Muscle of leg (tissue), 11 donors: ENCODE data around the gene MTMR12. TPM values are rescaled to one million over a fixed set of nuclear protein-coding genes. Genes with fewer than 3 reads are reported as not detected.
"Not testable (repeated sequence)": the region's sequence is repeated elsewhere in the genome, so short reads cannot be mapped to it uniquely, and the experiment has no call there.

Source experiments
- DNase-seq: peaks from one replicate; pipeline ENCODE4 v3.0.0; 2013
- H3K27ac ChIP-seq: one replicate; pipeline ENCODE4 v1.5.1; 2013; ENCODE audit warnings: mild to moderate bottlenecking, low read length, control low read depth
- H3K27me3 ChIP-seq: one replicate; pipeline ENCODE4 v1.6.1; 2013; ENCODE audit warnings: low read length; ENCODE audit not compliant: control insufficient read depth, insufficient read depth
- H3K36me3 ChIP-seq: one replicate; pipeline ENCODE4 v1.6.1; 2013; ENCODE audit warnings: low read length; ENCODE audit not compliant: control insufficient read depth, insufficient read depth
- H3K4me1 ChIP-seq: one replicate; pipeline ENCODE4 v1.6.1; 2013; ENCODE audit warnings: low read length; ENCODE audit not compliant: control insufficient read depth, insufficient read depth
- H3K4me3 ChIP-seq: one replicate; pipeline ENCODE4 v1.5.1; 2013; ENCODE audit warnings: low read length, control low read depth
- H3K9me3 ChIP-seq: replicated peaks from 2 replicates; pipeline ENCODE4 v1.6.1; 2013; ENCODE audit warnings: low read depth, low read length; ENCODE audit not compliant: control insufficient read depth
- WGBS: methylation state at CpG from one replicate; pipeline ENCODE4 v1.1.5; 2013; ENCODE audit warnings: missing lambda C conversion rate; ENCODE audit not compliant: insufficient coverage; 5-methylcytosine and 5-hydroxymethylcytosine counted together
- polyA plus RNA-seq, 8 donors: library from polyadenylated mRNA; unstranded; fragments of 120-200 nt; gene quantifications; one replicate each; pipeline versions ENCODE4 v1.2.1 to v1.2.3, GENCODE V29; 2013; ENCODE audit warnings: inconsistent platforms in 1 of 8, low replicate concordance in 1 of 8; ENCODE audit not compliant: insufficient read length in 8 of 8, insufficient read depth in 1 of 8
- total RNA-seq: library from RNA; stranded (reverse); fragments of 120-200 nt; gene quantifications from one replicate; pipeline ENCODE4 v1.2.4, GENCODE V29; 2013

Gene MTMR12
- total and polyA plus RNA-seq, 9 donors, result 12.9 to 19.2 (median 15.2) TPM

GRCh38 chr5:32289986-32290385 is 22.8 kb downstream of the MTMR12 start:
- DNase-seq, H3K4me1 ChIP-seq, H3K27ac ChIP-seq, H3K27me3 ChIP-seq, H3K9me3 ChIP-seq, H3K4me3 ChIP-seq: not testable (repeated sequence)
- no CpG with 5 or more reads among the region's 1 CpG for WGBS
- peaks cover 24% of the 10 kb centered on the region for H3K36me3 ChIP-seq

DNA sequence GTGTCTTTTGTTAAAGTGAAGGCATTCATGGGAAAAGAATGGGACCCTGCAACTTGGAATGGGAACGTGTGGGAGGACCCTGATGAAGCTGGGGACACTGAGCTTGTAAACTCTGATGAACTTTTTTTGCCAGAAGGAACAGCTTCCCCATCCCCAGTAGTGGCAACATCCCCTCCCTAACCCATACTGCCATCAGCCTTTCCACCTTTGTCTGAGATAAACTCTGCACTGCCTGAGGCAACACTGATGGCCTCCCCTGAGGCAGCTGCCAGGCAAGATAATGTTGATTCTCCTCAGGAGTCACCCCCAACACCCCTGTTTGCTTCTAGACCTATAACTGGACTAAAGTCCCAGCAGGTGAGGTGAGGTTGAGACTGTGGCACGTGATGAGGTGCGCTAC is 24.6 kb downstream of the MTMR12 start:
- 93% methylated on average over 3 of the region's 3 CpGs for WGBS
- not testable (repeated sequence) for H3K9me3 ChIP-seq, H3K4me3 ChIP-seq

GRCh38 chr5:32287525-32287924 is 25.2 kb downstream of the MTMR12 start:
- H3K36me3 ChIP-seq, H3K27me3 ChIP-seq, H3K27ac ChIP-seq, DNase-seq, H3K4me3 ChIP-seq, H3K9me3 ChIP-seq, H3K4me1 ChIP-seq: not testable (repeated sequence)
- no CpG with 5 or more reads among the region's 3 CpGs for WGBS

More for the DNA sequence above, 24.6 kb downstream of the MTMR12 start:
- not testable (repeated sequence) for H3K36me3 ChIP-seq, DNase-seq, H3K4me1 ChIP-seq, H3K27ac ChIP-seq, H3K27me3 ChIP-seq

DNA sequence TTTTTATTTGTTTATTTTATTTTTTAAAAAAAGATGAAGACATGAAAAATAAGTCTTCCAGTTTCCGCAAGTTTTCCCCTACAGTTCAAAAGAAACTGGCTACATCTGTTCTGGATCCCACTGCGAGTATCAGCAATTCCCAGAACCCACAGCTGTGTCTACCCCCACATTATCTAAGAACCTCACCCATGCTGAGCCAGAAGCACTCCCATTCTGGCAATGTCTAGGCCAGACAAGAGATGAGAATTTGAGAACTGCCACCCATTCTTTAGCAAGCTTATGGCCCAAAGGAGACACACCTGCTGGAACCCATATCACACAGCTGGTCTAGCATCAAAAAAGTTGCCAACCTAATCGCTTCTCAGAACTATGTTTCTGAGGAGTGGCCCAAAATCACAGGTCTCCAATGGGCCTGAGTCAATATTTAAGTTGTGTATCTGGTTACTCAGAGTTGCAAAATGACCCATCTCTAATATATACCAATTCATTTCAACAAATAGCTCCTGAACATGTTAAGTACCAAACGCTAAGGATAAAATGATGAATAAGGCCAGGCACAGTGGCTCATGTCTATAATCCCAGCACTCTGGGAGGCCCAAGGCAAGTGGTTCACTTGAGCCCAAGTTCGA is 27.1 kb downstream of the MTMR12 start:
- whole genome bisulfite sequencing, result 79% methylated on average over 3 of the region's 5 CpGs
- DNase-seq, result no peak
- Histone ChIP-seq H3K27me3 (no peaks in the 10 kb centered on the region), H3K9me3 (no peaks in the 10 kb centered on the region), H3K36me3 (no peaks in the 10 kb centered on the region), H3K27ac (no peak overlapping the region), H3K4me3 (no peak overlapping the region), H3K4me1 (peaks cover 2% of the 10 kb centered on the region)

- no peak overlapping the region for H3K27ac ChIP-seq
- DNase-seq, result no peak
- H3K9me3 ChIP-seq, result no peaks in the 10 kb centered on the region
- WGBS, result 100% methylated on average over 2 of the region's 9 CpGs
- H3K4me1 ChIP-seq, result peaks cover 2% of the 10 kb centered on the region
- peaks cover 2% of the 10 kb centered on the region for H3K36me3 ChIP-seq
- no peaks in the 10 kb centered on the region for H3K27me3 ChIP-seq
- H3K4me3 ChIP-seq, result no peak overlapping the region
These were observed 29.0 kb downstream of the MTMR12 start for GRCh38 chr5:32283539-32284377.

GRCh38 chr5:32283061-32283460 is 29.7 kb downstream of the MTMR12 start:
- Histone ChIP-seq H3K9me3 (no peaks in the 10 kb centered on the region), H3K27ac (no peak overlapping the region), H3K4me1 (peaks cover 2% of the 10 kb centered on the region), H3K4me3 (no peak overlapping the region), H3K27me3 (no peaks in the 10 kb centered on the region), H3K36me3 (peaks cover 2% of the 10 kb centered on the region)
- no peak for DNase-seq
- WGBS, result no CpG with 5 or more reads among the region's 1 CpG

GRCh38 chr5:32282633-32283032 is 30.1 kb downstream of the MTMR12 start:
- Histone ChIP-seq H3K27me3 (no peaks in the 10 kb centered on the region), H3K4me3 (no peak overlapping the region), H3K9me3 (no peaks in the 10 kb centered on the region), H3K4me1 (peaks cover 2% of the 10 kb centered on the region), H3K36me3 (peaks cover 2% of the 10 kb centered on the region), H3K27ac (no peak overlapping the region)
- no peak for DNase-seq
- no CpG with 5 or more reads among the region's 6 CpGs for WGBS

DNA sequence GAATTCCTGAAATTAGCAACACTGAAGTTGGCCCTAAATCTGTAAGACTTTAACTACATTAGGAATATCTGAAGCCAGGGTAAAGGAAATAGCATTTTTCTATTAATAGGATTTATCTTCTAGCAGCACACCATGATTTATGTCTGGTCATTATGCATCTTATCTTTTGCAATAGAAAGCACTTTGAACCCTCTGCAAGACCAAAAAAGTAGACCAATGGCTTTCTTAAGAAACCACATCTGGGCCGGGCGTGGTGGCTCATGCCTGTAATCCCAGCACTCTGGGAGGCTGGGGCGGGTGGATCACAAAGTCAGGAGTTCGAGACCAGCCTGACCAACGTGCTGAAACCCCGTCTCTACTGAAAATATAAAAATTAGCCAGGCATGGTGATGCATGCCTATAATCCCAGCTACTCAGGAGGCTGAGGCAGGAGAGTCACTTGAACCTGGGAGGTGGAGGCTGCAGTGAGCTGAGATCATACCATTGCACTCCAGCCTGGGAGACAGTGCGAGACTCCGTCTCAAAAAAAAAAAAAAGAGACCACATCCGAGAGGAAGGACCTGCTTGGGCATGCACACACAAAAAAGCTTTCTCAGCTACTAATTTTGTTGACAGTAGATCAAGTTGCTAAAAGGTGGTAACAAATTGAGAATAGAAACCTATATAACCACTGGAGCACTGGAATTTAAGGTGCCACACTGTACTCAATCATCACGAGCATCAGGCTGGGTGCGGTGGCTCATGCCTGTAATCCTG is 31.2 kb downstream of the MTMR12 start:
- H3K4me3 ChIP-seq, H3K36me3 ChIP-seq, H3K27ac ChIP-seq, H3K4me1 ChIP-seq, H3K9me3 ChIP-seq, DNase-seq, H3K27me3 ChIP-seq: not testable (repeated sequence)
- WGBS, result 100% methylated on average over 1 of the region's 11 CpGs

DNA sequence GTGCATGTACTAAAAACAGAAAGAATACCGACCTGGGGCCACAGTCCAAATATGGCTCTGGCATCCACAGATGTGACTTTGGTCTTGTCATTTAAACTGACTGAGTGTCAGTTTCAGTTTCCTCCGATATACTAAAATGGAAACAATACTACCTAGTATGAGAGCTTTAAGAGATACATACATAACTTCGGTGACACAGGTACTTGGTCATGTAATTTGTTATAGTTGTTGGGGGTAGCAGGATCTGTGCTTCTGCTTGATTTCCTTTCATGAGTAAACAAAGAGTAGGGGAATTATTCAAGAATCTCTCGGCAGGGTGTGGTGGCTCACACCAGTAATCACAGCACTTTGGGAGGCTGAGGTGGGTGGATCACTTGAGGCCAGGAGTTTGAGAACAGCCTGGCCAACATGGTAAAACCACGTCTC is 32.1 kb downstream of the MTMR12 start:
- no peak overlapping the region for H3K4me3 ChIP-seq
- peaks cover 2% of the 10 kb centered on the region for H3K36me3 ChIP-seq
- WGBS, result 83% methylated on average over 1 of the region's 5 CpGs
- DNase-seq, result no peak
- no peak overlapping the region for H3K27ac ChIP-seq
- no peaks in the 10 kb centered on the region for H3K9me3 ChIP-seq
- H3K4me1 ChIP-seq, result peaks cover 2% of the 10 kb centered on the region
- H3K27me3 ChIP-seq, result no peaks in the 10 kb centered on the region

- WGBS, result 80% methylated on average over 2 of the region's 3 CpGs
These were observed 33.0 kb downstream of the MTMR12 start for GRCh38 chr5:32279786-32280185.

More at GRCh38 chr5:32279786-32280185, 33.0 kb downstream of the MTMR12 start:
- Histone ChIP-seq H3K36me3 (peaks cover 5% of the 10 kb centered on the region), H3K4me1 (peaks cover 3% of the 10 kb centered on the region), H3K9me3 (no peaks in the 10 kb centered on the region), H3K27me3 (no peaks in the 10 kb centered on the region), H3K4me3 (no peak overlapping the region), H3K27ac (no peak overlapping the region)
- DNase-seq, result no peak
